ENCODE data around the gene PGAP6.

GRCh38 chr16:363766-364490, 17.9 kb downstream of the PGAP6 start:
- TF ChIP-seq POLR2A (IDR thresholded peaks at IDR 0.05; ENCODE audit: low read depth, low read length) (no peak), TAF1 (IDR thresholded peaks at IDR 0.05; ENCODE audit: low read depth, low read length) (no peak), POLR2AphosphoS5 (IDR thresholded peaks at IDR 0.05; ENCODE audit: low read depth, low read length) (no peak)

Data from GM12891 (cell line).